Nephron progenitor cell (in vitro differentiated cells): ENCODE results near the gene WNT10A.

Experiments used
- DNase-seq: peaks from one replicate; pipeline ENCODE4 v3.0.0; 2021
- H3K27ac Mint-ChIP-seq: 2 replicates; pipeline ENCODE4 v1.8.0; 2021; ENCODE audit warnings: mild to moderate bottlenecking, moderate library complexity, mixed read lengths
- H3K27me3 Mint-ChIP-seq: 2 replicates; pipeline ENCODE4 v1.8.0; 2021; ENCODE audit warnings: mild to moderate bottlenecking, low read depth, mixed read lengths; ENCODE audit not compliant: poor library complexity
- H3K36me3 Mint-ChIP-seq: 2 replicates; pipeline ENCODE4 v1.8.0; 2021; ENCODE audit warnings: low read depth, mixed read lengths
- H3K4me1 Mint-ChIP-seq: 2 replicates; pipeline ENCODE4 v1.8.0; 2021; ENCODE audit warnings: mixed read lengths
- H3K4me3 Mint-ChIP-seq: 2 replicates; pipeline ENCODE4 v1.8.0; 2021; ENCODE audit warnings: mild to moderate bottlenecking, moderate library complexity, mixed read lengths
- H3K9me3 Mint-ChIP-seq: 2 replicates; pipeline ENCODE4 v1.8.0; 2021; ENCODE audit warnings: mild to moderate bottlenecking, moderate library complexity, mixed read lengths
- CTCF ChIP-seq: fragments of 200-600 bp; sonication (generic); IDR thresholded peaks from 2 replicates; pipeline ENCODE4 v1.5.0; 2021; ENCODE audit warnings: antibody characterized with exemption

Gene WNT10A

GRCh38 chr2:218850796-218851195 lies 29.9 kb upstream of the WNT10A start:
- Mint-ChIP-seq H3K4me3 (no peak overlapping the region), H3K9me3 (peaks cover 13% of the 10 kb centered on the region), H3K4me1 (peaks cover 30% of the 10 kb centered on the region), H3K36me3 (peaks cover 9% of the 10 kb centered on the region), H3K27me3 (peaks cover 50% of the 10 kb centered on the region), H3K27ac (no peak overlapping the region)
- TF ChIP-seq CTCF = no peak
- DNase-seq = no peak

- peaks cover 9% of the 10 kb centered on the region for H3K36me3 Mint-ChIP-seq
- DNase-seq = no peak
- H3K27me3 Mint-ChIP-seq = peaks cover 55% of the 10 kb centered on the region
- H3K4me3 Mint-ChIP-seq = no peak overlapping the region
- TF ChIP-seq CTCF = no peak
- peaks cover 12% of the 10 kb centered on the region for H3K9me3 Mint-ChIP-seq
- peaks cover 35% of the 10 kb centered on the region for H3K4me1 Mint-ChIP-seq
- H3K27ac Mint-ChIP-seq = no peak overlapping the region
These were observed 29.4 kb upstream of the WNT10A start for GRCh38 chr2:218851286-218851685.

- peaks cover 65% of the 10 kb centered on the region for H3K27me3 Mint-ChIP-seq
These were observed 27.6 kb upstream of the WNT10A start for GRCh38 chr2:218852911-218853667.

GRCh38 chr2:218853766-218854165 lies 26.9 kb upstream of the WNT10A start:
- DNase-seq = no peak

More at GRCh38 chr2:218852911-218853667, 27.6 kb upstream of the WNT10A start:
- DNase-seq = peak; percentile 76
- Mint-ChIP-seq H3K9me3 (no peaks in the 10 kb centered on the region), H3K4me1 (peaks cover 43% of the 10 kb centered on the region), H3K36me3 (no peaks in the 10 kb centered on the region), H3K4me3 (no peak overlapping the region), H3K27ac (no peak overlapping the region)
- TF ChIP-seq CTCF = peak; percentile 74

GRCh38 chr2:218854860-218855259 lies 25.8 kb upstream of the WNT10A start:
- no peak overlapping the region for H3K27ac Mint-ChIP-seq
- peaks cover 76% of the 10 kb centered on the region for H3K27me3 Mint-ChIP-seq
- no peak for TF ChIP-seq CTCF
- no peak for DNase-seq
- H3K36me3 Mint-ChIP-seq = no peaks in the 10 kb centered on the region
- H3K4me3 Mint-ChIP-seq = no peak overlapping the region
- H3K4me1 Mint-ChIP-seq = peaks cover 54% of the 10 kb centered on the region
- H3K9me3 Mint-ChIP-seq = no peaks in the 10 kb centered on the region

More at GRCh38 chr2:218853766-218854165, 26.9 kb upstream of the WNT10A start:
- H3K4me3 Mint-ChIP-seq = no peak overlapping the region
- no peak overlapping the region for H3K27ac Mint-ChIP-seq
- H3K9me3 Mint-ChIP-seq = no peaks in the 10 kb centered on the region
- peaks cover 49% of the 10 kb centered on the region for H3K4me1 Mint-ChIP-seq
- H3K27me3 Mint-ChIP-seq = peaks cover 71% of the 10 kb centered on the region
- no peaks in the 10 kb centered on the region for H3K36me3 Mint-ChIP-seq
- no peak for TF ChIP-seq CTCF
